ENCODE measurements around the gene THEMIS. TPM values are rescaled to one million over a fixed set of nuclear protein-coding genes. Genes with fewer than 3 reads are reported as not detected.
"Not testable (repeated sequence)": the region's sequence is repeated elsewhere in the genome, so short reads cannot be mapped to it uniquely, and the experiment has no call there.

The THEMIS gene
- total RNA-seq = 0.08 TPM
- long read RNA-seq = 0 reads

DNA sequence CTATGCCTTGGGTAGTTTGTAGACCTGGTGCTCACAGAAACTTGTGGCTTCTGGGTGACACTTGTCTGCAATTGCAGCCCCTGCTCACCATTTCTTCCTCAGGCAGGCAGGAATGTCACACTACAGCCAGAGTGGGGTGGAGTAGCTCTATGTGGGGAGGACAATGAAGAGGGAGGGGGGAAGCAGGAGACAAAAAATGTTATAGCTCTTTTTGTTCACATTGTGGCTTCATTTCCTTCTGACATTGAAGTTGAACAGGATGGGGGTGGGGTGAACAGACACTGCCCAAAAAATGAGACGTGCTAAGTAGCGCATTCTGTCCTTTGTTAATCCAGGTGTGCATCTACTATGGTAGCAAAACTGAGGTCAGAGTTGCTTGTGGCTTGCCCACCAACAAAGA, at the start of gene THEMIS:
THEMIS (minus strand) TSS at position 124 of the 400 bp plus-strand sequence. CDS start 126 bp downstream, outside the sequence.
- intact Hi-C loops (cut with DNase I) = no loop called here
- no peak for ATAC-seq
- no peak for DNase-seq (ENCODE audit: missing footprints)

- no peak for ATAC-seq
- DNase-seq (ENCODE audit: missing footprints) = no peak
- intact Hi-C loops (cut with DNase I) = no loop called here
These were observed 48.4 kb upstream of the THEMIS start for GRCh38 chr6:127949251-127949650.

DNA sequence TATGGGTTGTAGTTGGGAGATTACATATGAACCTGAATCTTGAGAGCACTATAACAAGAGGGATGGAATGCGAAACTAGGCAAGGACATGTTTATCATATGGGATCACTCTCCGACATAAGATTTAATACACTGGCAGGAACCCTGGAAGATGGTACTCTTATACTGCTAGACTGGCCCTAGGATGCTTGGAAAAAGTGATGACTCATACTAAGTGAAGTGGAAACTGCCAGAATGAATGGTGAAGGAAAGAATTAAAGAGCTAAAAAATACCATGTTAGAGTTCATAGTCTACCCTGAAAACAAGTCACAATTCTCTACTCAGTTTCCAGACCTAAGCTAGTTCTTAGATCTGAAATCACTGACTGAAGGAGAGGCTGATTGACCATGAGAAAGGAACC, 45.5 kb upstream of the THEMIS start:
- ATAC-seq (no peak), DNase-seq (ENCODE audit: missing footprints) (no peak)
- intact Hi-C loops (cut with DNase I) = no loop called here

- ATAC-seq = no peak
- DNase-seq (ENCODE audit: missing footprints) = no peak
- intact Hi-C loops (cut with DNase I) = no loop called here
These were observed 44.7 kb upstream of the THEMIS start for GRCh38 chr6:127945434-127946097.

DNA sequence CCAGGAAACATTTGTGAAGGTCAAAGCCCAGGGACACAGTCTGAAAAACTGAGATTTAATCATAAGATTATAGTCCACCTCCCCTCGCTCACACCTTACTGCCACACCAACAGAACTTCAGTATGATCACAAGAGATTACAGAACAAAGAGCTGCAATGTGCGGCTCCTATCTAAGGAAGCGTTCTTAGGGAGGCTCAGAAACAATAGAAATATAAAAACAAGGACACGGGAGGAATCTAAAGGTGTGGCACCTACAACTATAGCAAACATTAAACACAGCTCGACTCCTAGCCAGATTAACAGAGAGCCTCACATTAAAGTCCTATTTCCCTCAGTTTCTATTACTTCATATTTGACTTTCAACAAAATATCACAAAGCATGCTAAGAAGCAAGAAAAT, 40.4 kb upstream of the THEMIS start:
- DNase-seq (ENCODE audit: missing footprints) = no peak
- intact Hi-C loops (cut with DNase I) = no loop called here
- ATAC-seq = no peak

DNA sequence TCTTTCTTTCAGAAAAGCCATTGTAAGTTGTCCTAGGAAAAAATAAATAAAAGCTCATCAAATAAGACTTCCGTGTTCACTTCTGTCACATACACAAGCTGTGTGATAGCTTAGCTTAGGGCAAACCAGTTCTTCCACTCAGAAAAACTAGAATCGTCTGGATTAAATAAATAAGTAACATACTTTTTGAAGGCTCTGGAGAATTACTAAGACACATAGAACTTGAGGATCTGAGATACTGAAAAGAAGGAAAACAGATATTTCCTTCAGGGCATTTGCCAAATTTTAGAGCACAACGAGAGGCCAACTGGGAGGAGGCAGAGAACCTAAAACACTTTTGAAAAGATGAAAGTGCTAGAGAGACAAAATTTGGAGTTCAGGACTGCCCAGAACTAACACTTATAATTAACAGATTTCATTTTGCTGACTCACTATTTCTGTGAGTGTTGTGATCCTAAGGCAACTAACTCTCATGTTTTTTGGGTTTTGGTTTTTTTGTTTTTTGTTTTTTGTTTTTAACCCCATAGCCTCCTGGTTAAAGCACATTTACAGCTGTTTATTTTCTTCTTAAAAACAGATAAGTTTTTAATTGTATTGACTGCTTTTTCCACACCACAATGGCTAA, 38.7 kb upstream of the THEMIS start:
- ATAC-seq = no peak
- intact Hi-C loops (cut with DNase I) = no loop called here
- DNase-seq (ENCODE audit: missing footprints) = no peak

DNA sequence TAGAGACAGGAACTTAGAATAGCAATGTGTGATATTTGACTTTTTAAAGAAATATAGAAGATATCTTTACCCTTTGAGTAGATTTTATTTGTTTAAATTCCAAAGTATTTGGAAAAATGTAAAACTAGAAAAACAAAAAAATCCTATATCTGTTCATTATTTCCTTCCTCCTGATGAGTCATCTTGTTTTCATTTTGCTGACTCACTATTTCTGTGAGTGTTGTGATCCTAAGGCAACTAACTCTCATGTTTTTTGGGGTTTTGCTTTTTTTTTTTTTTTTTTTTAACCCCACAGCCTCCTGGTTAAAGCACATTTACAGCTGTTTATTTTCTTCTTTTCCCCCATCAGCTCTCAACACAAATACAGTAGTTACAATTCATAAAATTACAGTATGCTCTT, 37.8 kb upstream of the THEMIS start:
- DNase-seq (ENCODE audit: missing footprints) (no peak), ATAC-seq (no peak)
- intact Hi-C loops (cut with DNase I) = no loop called here

DNA sequence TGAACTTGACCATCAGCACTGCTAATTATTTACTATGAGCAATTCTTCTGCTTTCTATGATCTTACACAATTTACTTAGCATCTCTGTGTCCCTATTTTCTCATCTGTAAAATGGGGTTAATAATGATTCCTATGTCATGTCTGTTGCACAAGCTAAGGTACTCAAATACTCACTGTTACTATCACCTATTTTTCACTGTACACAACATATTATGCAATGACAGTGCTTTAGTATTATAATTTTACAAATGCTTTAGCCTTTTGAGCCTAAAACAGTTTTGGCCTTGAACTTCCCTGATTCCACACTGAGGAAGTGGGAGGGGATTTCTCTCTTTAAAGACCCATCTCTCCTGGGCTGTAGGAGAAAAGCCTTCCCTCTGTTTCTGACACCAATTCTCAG, 36.9 kb upstream of the THEMIS start:
- ATAC-seq (no peak), DNase-seq (ENCODE audit: missing footprints) (no peak)
- intact Hi-C loops (cut with DNase I) = no loop called here

- no peak for ATAC-seq
- intact Hi-C loops (cut with DNase I) = no loop called here
These were observed 36.2 kb upstream of the THEMIS start for GRCh38 chr6:127937102-127937501.

GRCh38 chr6:127934956-127935355, 34.1 kb upstream of the THEMIS start:
- ATAC-seq = no peak
- intact Hi-C loops (cut with DNase I) = no loop called here

More at GRCh38 chr6:127937102-127937501, 36.2 kb upstream of the THEMIS start:
- DNase-seq (ENCODE audit: missing footprints) = no peak

GRCh38 chr6:127933852-127934840, 33.3 kb upstream of the THEMIS start:
- DNase-seq (ENCODE audit: missing footprints) (no peak), ATAC-seq (no peak)
- intact Hi-C loops (cut with DNase I) = no loop called here

More at GRCh38 chr6:127934956-127935355, 34.1 kb upstream of the THEMIS start:
- no peak for DNase-seq (ENCODE audit: missing footprints)

GRCh38 chr6:127933137-127933536, 32.3 kb upstream of the THEMIS start:
- no peak for DNase-seq (ENCODE audit: missing footprints)
- intact Hi-C loops (cut with DNase I) = no loop called here
- no peak for ATAC-seq

DNA sequence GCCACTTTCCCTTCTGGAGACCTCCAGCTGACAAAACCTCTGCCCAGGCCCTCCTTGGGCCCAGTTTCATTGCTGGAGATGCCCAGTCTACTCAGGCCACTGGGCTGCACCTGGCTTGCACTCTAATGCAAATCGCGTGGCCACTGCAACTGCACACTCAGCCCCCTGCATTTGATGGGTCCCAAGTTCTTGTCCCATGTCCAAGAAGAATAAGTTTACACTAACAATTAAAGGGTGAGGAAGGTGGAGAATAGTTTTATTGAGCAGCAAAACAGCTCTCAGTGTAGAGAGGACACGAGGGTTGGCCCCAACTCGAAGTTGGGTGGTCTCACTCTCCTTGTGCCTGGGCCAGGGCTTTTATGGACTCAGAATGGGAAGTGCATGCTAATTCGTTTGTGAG, 31.9 kb upstream of the THEMIS start:
- intact Hi-C loops (cut with DNase I) = no loop called here
- ATAC-seq = no peak

GRCh38 chr6:127926441-127926840, 25.6 kb upstream of the THEMIS start:
- ATAC-seq; intact Hi-C loops (cut with DNase I): not testable (repeated sequence)

More for the DNA sequence above, 31.9 kb upstream of the THEMIS start:
- peak; percentile 48 for DNase-seq (ENCODE audit: missing footprints)

GRCh38 chr6:127924440-127924839, 23.6 kb upstream of the THEMIS start:
- no peak for DNase-seq (ENCODE audit: missing footprints)
- intact Hi-C loops (cut with DNase I) = no loop called here
- no peak for ATAC-seq

More at GRCh38 chr6:127926441-127926840, 25.6 kb upstream of the THEMIS start:
- DNase-seq (ENCODE audit: missing footprints) = peak; percentile 60

- DNase-seq (ENCODE audit: missing footprints) (no peak), ATAC-seq (no peak)
- intact Hi-C loops (cut with DNase I) = no loop called here
These were observed 23.2 kb upstream of the THEMIS start for GRCh38 chr6:127924031-127924430.

- DNase-seq (ENCODE audit: missing footprints) (no peak), ATAC-seq (no peak)
- intact Hi-C loops (cut with DNase I) = no loop called here
These were observed 22.3 kb upstream of the THEMIS start for GRCh38 chr6:127923135-127923534.

DNA sequence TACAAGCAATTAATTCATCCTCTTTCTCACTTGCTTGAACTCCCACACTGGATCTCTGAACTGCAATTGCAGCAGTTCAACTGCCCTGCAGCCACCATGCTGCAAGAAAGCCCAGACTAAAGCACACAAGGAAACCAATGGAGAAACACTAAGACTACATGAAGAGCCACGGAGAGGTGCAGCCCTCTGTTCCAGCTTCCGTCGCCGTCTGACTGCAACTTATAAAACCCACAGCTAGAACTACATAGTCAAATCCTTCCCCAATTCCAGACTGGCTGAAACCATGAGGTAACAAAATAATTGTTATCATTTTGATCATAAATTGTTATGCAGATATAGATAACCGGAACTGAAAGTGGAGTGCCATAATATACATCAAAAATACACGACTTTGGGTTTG, 21.1 kb upstream of the THEMIS start:
- DNase-seq (ENCODE audit: missing footprints) (no peak), ATAC-seq (no peak)
- intact Hi-C loops (cut with DNase I) = no loop called here

- DNase-seq (ENCODE audit: missing footprints) (no peak), ATAC-seq (no peak)
- intact Hi-C loops (cut with DNase I) = no loop called here
These were observed 19.9 kb upstream of the THEMIS start for GRCh38 chr6:127920804-127921203.

All from Right ventricle myocardium inferior (tissue), 1 donor.